ENCODE data around the gene HYKK.
"Not testable (repeated sequence)": the region's sequence is repeated elsewhere in the genome, so short reads cannot be mapped to it uniquely, and the experiment has no call there.

The HYKK gene, protein sequence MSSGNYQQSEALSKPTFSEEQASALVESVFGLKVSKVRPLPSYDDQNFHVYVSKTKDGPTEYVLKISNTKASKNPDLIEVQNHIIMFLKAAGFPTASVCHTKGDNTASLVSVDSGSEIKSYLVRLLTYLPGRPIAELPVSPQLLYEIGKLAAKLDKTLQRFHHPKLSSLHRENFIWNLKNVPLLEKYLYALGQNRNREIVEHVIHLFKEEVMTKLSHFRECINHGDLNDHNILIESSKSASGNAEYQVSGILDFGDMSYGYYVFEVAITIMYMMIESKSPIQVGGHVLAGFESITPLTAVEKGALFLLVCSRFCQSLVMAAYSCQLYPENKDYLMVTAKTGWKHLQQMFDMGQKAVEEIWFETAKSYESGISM

DNA sequence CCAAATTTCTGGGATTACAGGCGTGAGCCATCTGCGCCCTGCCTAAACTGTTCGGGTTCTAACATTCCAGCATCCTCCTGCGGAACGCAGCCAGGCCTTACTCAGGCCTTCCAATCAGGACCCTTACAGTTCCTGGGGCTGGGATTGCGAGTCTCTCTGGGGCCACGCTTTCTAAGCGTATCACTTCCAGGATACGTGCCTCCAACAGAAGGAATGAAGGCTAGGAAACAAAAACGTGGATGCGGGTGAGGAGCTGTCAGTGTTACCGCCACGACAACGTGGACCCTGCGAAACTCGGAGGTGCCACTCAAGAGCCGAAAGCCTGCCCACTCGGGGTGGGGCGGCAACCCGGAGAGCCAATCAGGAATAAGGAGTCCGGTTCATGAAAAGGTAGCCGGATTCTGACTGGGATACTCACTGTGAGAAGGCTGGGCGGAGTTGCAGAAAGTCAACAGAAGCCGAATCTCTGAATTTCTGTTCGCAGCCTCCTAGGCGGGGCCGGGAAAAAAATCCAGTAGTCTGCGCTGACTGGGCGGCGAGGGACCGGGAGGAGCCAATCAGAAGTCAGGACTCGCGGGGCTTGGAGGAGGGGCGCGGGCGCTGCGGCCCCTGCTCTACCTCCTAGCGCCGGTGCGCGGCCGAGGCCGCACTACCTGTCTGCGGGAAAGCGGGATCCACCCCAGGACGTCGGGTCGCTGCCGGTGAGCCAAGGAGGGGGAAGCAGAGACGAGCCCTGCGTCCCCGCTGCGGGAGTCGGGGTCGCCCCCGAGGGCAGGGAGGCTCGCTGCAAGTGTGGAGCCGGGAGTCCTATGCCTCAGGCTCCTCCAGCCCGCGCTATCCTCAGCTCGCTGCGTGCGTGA, at the start of gene HYKK:
TSS of gene HYKK (plus strand) at position 607 of the 860 bp plus-strand sequence. CDS start 5,512 bp downstream, outside the sequence.
- peak; percentile 49 to 96 (median 86) for DNase-seq

DNA sequence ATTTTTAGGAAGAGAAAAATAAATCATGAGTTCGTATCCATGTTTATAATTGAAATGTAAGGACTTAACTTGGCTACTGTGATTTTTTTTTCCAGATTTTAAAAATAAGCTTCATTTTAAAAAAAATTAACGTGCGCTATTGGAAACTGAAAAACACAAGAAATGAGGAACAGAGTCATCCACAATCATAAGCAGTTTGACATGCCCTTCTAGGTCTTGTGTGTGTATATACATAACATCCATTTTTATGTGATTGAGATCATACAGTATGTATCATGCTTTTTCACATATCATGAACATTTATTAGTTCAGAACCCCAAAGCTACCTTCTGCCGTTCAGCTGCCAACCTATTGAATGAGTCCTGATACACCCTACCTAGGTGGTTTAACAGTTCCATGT, 46.6 kb upstream of the HYKK start:
- DNase-seq, result no peak

DNA sequence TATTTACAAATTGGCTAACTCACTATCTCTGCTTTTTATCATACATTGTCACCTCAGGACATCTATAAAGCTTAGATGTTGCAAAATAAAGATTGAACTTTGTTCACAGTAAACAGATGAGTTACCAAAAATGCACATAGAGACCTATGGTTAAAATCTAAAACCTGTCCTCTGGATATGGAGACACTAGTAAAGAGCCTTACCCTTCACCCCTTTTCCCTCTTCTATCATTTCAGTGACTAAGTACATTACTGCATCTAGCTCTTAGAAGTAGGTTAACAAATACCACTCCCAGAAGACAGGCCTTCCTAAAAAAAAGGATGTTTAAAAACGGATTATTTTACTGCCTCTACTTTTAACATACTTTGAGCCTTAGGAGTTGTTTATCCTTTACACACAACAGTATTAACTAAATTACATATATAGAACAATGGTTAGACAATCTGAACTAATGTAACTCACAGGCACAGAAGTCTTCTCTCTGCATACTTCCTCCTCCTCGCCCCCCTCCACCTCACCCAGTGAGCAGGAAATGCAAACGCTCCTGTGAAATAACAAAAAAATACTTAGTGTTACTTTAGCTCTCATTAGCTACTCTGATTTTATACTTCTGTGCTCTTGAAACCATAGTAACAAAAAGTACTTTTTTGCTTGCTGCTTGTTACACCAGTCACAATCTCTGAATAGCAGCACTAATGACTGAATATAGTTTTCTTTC, 46.0 kb upstream of the HYKK start:
- no peak for DNase-seq

DNA sequence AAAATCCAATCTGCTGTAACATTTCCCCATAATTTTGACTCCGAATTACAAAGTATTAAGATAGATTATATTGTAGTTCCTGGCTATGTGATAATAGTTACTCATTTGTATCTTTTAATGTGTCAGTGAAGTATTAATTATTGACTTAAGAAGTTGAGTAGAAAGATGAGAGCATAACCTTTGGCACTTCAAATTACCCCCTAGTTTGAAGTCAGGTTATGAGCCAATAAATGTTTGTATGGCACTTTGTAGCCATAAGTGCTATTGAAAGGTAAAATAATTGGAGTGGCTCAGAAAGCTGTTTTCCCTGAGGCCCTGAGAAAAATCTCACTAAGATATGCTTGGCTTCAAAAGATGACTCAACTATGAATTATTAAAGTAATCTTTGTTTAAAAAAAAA, 38.3 kb upstream of the HYKK start:
- DNase-seq, result no peak

DNA sequence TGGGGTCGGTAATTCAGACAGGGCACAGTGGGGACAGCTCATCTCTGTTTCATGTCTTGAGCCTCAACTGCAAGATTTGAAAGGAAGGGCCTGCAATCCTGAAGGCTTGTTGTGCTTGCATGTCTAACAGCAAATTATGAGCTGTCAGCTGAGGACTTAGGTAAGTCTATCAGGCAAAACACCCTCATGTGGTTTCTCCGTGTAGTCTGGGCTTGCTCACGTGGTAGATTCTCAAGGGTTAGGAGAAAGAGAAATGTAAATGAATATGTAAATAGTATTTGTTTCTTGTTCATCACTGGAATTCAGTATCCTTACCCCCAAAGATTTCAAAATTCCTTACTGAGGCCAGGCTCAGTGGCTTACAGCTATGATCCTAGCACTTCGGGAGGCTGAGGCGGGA, 30.1 kb upstream of the HYKK start:
- no peak for DNase-seq

DNA sequence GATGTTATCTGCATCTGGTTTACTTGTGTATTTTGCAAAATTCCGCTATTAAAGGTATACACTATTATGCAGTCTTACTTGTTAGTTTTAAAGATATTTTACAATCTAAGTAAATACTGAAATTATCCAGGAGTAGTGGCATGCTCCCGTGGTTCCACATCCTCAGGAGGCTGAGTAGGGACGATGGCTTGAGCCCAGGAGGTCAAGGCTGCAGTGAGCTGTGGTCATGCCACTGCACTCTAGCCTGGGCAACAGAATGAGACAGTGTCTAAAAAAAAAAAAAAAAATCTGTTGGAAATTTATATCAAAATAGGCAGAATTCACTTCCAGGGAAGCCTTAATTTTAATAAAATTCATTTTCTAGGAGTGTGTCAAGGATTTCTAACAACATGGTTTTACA, 27.7 kb upstream of the HYKK start:
- no peak for DNase-seq

DNA sequence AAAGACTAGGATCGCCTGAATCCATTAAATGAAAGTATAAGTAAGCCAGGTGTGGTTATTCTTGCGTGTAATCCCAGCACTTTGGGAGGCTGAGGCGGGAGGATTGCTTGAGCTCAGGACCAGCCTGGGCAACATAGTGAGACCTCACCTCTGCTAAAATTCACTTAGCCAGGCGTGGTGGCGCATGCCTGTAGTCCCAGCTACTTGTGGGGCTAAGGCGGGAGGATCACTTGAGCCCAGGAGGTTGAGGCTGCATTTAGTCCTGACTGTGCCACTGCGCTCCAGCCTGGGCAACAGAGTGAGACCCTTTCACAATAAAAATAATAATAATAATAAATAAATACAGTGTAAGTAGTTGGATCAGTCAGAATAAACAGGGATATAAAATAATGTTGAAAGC, 25.5 kb upstream of the HYKK start:
- DNase-seq, result no peak

DNA sequence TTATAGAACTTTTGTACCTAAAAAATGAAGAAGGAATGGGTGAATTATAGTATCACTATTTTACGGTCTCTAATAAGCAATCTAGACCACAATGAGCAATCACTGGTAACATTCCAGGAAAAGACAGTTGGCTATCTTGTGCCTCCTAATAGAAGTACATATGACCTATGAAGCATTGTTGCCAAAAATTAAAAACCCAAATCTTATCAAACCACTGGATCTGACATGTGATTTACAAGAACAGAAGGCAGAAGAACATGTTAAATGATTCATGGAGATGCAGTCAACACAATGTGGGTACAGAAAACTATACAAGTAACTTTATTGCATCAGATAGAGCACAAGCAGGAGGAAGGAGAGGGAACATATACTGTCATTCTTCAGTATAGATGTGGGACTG, 14.5 kb upstream of the HYKK start:
- DNase-seq, result no peak

DNA sequence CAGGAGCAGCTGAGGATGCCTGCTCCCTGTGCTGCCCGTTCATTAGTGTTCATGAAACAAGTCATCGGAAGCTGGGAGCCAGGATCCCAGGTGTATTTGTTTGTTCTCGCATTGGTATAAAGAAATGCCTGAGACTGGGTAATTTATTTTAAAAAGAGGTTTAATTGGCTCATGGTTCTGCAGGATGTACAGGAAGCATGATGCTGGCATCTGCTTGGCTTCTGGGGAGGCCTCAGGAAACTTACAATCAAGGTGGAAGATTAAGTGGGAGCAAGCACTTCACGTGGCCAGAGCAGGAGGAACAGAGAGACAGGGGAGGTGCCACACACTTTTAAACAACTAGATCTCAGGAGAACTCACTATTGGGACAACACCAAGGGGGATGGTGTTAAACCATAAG, 5.5 kb upstream of the HYKK start:
- no peak for DNase-seq

DNA sequence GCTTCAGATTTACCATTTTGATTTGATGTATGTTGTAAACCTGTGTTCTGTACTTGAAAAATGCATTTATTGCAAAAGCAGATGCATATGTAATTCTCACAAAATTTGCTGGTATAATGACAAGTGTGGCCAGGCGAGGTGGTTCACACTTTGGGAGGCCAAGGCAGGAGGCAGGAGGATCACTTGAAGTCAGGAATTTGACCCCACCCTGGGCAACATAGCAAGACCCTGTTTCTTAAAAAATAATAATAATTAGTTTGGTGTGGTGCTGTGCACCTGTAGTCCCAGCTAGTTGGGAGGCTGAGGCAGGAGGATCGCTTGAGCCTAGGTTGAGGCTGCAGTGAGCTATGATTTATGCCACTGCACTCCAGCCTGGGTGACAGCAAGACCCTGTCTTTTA, 4.7 kb upstream of the HYKK start:
- no peak for DNase-seq

DNA sequence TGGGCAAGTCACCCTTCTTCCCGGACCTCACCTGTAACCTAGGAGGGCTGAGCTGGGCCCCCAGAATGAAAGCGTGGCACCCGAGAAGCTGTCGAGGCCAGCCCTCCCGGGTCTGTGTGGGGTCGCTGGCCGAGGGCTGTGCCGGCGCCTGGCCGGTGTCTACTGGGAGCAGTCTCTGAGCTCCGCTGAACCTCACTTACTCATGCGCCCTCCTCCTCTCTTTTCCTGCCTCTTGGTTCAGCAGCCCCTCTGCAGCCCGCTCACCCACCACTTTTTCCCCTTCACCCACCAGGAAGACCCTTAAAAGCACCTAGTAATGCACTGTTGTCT, 419 bp downstream of the HYKK start:
- peak in 1 of 58 donors; percentile 27 for DNase-seq

DNA sequence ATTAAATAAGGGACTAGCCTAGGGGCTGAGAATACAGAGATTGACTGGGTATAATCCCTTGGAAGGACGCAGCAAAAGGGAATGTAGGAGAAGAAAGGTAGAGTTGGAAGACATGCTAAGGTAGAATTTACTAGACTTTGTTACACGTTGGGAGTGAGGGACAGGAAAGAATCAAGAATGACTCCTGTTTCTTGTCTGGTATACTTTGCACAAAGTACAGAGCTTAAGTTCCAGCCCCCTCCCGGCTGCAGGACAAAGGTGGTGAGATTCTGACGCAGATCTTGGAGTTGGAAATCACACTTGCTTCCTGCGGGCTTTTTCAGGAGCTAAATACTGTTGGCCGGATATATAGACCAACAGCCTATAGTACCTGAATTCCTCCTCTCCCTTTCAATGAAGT, 895 bp downstream of the HYKK start:
- DNase-seq, result no peak

DNA sequence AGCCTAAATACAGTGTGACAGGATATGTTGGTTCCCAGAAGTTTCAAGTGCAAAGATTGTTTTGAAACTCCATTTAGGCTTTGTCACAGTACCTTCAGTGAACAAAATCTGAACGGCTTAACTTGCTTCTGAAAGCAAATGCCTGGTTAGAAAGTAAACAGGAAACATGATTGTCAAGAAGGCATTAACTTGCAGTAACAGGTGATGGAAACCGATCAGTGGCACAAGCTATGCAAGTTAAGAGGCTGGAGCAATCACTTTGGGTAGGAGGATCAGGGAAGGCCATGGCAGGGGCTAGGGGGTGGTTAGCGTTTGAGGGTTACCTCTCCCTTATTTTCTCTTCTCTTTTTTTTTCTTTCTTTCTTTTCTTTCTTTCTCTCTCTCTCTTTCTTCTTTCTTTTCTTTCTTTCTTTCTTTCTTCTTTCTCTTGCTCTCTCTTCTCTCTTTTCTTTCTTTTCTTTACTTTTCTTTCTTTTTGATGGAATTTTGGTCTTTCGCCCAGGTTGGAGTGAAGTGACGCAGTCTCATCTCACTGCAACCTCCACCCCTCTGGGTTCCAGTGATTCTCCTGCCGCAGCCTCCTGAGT, 2.4 kb downstream of the HYKK start:
- DNase-seq, result no peak

DNA sequence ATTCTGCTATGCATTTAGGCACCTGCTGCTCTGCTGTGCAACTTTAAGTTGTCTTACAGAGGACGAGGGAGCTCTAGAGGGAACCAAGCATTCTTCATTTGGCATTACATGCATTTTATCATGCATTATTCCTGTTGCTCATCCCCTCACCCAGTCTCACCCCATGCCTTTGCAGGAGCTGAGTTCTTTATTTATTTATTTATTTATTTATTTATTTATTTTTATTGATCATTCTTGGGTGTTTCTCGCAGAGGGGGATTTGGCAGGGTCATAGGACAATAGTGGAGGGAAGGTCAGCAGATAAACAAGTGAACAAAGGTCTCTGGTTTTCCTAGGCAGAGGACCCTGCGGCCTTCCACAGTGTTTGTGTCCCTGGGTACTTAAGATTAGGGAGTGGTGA, 12.7 kb downstream of the HYKK start:
- not testable (repeated sequence) for DNase-seq

DNA sequence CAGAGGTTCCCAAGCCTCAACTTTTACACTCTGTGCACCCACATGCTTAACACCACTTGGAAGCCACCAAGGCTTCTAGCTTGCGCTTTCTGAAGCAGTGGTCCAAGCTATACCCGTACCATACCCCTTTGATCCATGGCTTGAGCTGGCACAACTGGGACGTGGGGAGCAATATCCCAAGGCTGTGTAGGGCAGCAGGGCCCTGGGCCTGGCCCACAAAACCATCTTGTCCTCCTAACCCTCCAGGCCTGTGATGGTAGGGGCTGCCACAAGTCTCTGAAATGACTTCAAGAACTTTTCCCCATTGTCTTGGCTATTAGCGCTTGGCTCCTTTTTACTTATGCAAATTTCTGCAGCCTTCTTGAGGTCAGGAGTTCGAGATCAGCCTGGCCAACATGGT, 16.9 kb downstream of the HYKK start:
- no peak for DNase-seq

DNA sequence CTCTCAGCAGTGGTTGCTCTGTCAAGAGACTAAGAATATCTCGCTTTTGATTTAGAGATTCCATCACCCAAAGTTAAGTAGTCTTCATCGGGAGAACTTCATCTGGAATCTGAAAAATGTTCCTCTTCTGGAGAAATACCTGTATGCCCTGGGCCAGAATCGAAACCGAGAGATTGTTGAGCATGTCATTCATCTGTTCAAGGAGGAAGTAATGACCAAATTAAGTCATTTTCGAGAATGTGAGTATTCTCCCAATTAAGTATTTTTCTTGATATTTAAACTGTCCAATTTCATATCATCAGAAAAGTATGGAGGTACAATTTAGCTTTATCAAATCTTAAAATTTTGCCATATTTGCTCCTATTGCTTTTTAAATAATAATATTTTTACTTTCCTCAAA, 19.9 kb downstream of the HYKK start:
- no peak for DNase-seq

DNA sequence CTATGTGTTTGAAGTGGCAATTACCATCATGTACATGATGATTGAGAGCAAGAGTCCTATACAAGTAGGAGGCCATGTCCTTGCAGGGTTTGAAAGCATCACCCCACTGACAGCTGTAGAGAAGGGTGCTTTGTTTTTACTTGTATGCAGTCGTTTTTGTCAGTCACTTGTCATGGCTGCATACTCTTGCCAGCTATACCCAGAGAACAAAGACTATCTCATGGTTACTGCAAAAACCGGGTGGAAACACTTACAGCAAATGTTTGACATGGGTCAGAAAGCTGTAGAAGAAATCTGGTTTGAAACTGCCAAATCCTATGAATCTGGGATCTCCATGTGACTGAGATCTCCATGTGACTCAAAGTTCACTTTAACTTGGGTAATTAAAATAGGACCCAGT, 26.0 kb downstream of the HYKK start:
- peak in 11 of 58 donors; percentile 2 to 63 (median 10) for DNase-seq

DNA sequence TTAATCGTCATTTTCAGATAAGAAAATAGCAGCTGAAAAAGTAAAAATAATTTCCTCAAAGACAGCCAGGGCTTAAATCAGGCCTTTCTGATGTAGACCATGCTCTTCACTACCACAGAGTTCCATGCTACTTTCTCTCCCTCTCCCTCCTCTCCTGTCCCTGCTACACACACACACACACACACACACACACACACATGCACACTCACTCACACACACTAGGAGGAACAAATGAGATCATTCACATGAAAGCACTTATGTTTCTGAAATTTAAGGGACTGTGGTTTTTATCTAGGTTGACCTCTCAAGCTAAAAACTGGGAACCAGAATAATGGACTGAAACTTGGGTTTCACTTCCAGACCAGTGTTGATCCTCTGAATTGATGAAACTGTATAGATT, 28.8 kb downstream of the HYKK start:
- no peak for DNase-seq

DNA sequence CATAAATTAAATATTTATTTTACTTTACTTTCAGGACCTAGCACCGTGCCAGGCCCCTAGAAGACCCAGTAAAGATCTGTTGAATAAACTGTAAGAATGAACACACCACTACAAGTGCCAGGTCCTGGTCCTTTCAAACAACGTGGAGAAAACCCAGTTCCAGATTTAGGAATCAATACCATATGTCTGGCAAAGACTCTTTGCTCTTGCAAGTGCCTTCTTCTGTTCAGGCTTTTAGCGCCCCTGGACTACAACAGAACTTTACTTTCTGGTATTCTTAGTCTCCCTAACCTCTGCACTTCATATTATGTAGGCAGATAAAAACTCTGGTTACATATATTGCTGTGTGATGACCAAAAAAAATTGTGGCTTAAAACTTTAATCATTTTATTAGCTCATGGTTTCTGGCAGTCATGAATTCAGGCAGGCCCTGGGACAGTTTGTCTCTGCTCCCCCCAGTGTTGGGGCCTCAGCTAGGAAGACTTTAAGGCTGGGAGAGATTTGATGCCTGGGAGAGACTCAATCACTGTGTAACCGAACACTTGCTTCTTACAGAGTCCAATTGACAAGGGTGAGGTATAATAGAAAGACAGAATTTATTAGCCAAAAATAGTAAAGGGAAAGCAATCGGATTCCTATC, 30.0 kb downstream of the HYKK start:
- DNase-seq, result no peak

DNA sequence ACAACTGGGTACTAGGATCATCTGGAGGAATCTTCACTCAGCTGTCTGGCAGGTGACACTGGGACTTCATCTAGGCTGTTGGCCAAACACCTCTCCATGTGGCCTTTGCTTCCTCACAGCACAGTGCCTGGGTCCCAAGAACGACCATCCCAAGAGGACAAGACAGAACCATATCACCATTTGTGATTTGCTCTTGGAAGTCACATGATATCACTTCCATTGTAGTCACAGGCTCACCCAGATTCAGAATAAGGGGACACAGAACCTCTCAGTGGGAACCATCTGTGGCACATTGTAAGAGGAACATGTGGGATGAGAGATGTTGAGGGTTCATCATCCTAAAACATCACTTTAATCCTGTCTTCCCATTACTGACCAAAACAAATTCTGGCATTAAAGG, 31.0 kb downstream of the HYKK start:
- no peak for DNase-seq

DNA sequence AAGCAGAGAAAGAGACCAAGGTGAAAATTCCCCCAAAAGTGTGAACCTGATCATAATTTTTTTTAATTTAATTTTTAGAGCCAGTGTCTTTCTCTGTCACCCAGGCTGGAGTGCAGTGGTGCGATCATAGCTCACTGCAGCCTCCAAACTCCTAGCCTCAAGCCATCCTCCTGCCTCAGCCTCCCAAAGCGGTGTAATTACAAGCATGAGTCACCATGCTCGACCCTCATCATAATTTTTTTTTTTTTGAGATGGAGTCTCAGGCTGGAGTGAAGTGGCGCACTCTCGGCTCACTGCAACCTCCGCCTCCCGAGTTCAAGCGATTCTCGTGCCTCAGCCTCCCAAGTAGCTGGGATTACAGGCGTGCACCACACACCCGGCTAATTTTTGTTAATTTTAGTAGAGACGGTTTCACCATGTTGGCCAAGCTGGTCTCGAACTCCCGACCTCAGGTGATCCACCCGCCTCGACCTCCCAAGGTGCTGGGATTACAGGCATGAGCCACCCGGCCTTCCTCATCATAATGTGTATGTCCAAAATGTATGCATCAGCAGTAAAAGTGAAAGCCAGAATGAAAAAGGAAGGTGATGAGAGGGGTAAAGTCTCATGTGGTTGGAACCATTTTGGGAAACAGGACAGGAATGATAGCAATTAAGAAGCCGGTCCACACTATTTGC, 32.2 kb downstream of the HYKK start:
- DNase-seq, result peak in 1 of 58 donors; percentile 12
